Measurements from ENCODE around the gene PCDHGB5.
A peak's percentile ranks its signal among the peaks of the same experiment; 100 is the strongest.
"Not testable (repeated sequence)": the region's sequence is repeated elsewhere in the genome, so short reads cannot be mapped to it uniquely, and the experiment has no call there.

PCDHGB5 gene

GRCh38 chr5:141412854-141413539 is 15.2 kb downstream of the PCDHGB5 start, which contains the start of gene PCDHGA10:
TSS of gene PCDHGA10 (plus strand) at chr5:141412987. CDS start at chr5:141413176, 189 bp downstream.
- peak; percentile 66 for DNase-seq

- no peak for DNase-seq
Observed at GRCh38 chr5:141413540-141414069, 15.9 kb downstream of the PCDHGB5 start.

GRCh38 chr5:141414548-141415274 is 17.0 kb downstream of the PCDHGB5 start:
- DNase-seq: not testable (repeated sequence)

- DNase-seq: not testable (repeated sequence)
Observed at GRCh38 chr5:141415275-141415618, 17.5 kb downstream of the PCDHGB5 start.

DNA sequence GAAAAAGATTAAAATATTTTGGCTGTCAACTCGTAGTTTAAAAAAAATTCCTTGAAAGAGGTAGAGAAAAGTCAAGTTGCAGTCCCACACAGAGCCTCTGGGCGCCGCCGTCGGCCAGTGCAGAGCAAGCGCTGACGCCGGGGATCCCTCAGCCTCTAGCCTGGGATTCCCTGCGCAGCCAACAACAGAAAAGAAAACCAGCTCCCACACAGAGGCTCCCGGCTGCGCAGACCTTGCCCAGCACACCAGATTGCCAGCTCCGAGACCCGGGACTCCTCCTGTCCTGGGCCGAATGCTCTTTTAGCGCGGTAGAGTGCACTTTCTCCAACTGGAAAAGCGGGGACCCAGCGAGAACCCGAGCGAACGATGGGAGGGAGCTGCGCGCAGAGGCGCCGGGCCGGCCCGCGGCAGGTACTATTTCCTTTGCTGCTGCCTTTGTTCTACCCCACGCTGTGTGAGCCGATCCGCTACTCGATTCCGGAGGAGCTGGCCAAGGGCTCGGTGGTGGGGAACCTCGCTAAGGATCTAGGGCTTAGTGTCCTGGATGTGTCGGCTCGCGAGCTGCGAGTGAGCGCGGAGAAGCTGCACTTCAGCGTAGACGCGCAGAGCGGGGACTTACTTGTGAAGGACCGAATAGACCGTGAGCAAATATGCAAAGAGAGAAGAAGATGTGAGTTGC is 19.9 kb downstream of the PCDHGB5 start, which contains the start of gene PCDHGB7:
TSS of gene PCDHGB7 (plus strand) at position 184 of the 679 bp plus-strand sequence. CDS start at position 367, 183 bp downstream.
- DNase-seq: peak; percentile 49

- no peak for DNase-seq
Observed at GRCh38 chr5:141419074-141419880, 21.5 kb downstream of the PCDHGB5 start.

- peak; percentile 44 for DNase-seq
Observed at GRCh38 chr5:141420855-141421488, 23.2 kb downstream of the PCDHGB5 start, which contains the start of gene PCDHGA11. TSS of gene PCDHGA11 (plus strand) at chr5:141421051. CDS start at chr5:141421228, 177 bp downstream.

GRCh38 chr5:141421489-141421855 is 23.7 kb downstream of the PCDHGB5 start:
- DNase-seq: no peak

DNA sequence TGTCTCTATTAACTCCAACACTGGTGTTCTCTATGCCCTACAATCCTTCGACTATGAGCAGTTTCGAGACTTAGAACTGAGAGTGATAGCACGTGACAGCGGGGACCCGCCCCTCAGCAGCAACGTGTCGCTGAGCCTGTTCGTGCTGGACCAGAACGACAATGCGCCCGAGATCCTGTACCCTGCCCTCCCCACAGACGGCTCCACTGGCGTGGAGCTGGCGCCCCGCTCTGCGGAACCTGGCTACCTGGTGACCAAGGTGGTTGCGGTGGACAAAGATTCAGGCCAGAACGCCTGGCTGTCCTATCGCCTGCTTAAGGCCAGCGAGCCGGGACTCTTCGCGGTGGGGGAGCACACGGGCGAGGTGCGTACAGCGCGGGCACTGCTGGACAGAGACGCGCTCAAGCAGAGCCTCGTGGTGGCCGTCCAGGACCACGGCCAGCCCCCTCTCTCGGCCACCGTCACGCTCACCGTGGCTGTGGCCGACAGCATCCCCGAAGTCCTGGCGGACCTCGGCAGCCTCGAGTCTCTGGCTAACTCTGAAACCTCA is 25.1 kb downstream of the PCDHGB5 start:
- no peak for DNase-seq

DNA sequence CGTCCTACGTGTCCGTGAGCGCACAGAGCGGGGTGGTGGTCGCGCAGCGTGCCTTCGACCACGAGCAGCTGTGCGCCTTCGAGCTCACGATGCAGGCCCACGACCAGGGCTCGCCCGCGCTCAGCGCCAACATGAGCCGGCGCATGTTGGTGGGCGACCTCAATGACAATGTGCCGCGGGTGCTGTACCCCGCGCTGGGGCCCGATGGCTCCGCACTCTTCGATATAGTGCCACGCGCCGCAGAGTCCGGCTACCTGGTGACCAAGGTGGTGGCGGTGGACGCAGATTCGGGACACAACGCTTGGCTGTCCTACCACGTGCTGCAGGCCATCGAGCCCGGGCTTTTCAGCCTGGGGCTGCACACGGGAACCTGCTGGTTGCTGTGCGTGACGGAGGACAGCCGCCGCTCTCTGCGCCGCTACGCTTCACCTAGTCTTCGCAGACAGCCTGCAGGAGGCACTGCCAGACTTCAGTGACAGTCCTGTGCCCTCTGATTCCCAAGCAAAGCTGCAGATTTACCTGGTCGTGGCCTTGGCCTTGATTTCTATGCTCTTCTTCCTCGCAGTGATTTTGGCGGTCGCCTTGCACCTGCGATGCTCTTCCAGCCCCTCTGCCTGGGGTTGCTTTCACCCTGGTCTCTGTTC is 30.2 kb downstream of the PCDHGB5 start:
- DNase-seq: no peak

GRCh38 chr5:141430332-141431113 is 32.8 kb downstream of the PCDHGB5 start, which contains the start of gene PCDHGA12:
TSS of gene PCDHGA12 (plus strand) at chr5:141430507. CDS start at chr5:141430760, 253 bp downstream.
- no peak for DNase-seq

DNA sequence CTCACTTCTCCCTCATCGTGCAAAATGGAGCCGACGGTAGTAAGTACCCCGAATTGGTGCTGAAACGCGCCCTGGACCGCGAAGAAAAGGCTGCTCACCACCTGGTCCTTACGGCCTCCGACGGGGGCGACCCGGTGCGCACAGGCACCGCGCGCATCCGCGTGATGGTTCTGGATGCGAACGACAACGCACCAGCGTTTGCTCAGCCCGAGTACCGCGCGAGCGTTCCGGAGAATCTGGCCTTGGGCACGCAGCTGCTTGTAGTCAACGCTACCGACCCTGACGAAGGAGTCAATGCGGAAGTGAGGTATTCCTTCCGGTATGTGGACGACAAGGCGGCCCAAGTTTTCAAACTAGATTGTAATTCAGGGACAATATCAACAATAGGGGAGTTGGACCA is 33.5 kb downstream of the PCDHGB5 start:
- no peak for DNase-seq

GRCh38 chr5:141432308-141432707 is 34.6 kb downstream of the PCDHGB5 start:
- DNase-seq: not testable (repeated sequence)

DNA sequence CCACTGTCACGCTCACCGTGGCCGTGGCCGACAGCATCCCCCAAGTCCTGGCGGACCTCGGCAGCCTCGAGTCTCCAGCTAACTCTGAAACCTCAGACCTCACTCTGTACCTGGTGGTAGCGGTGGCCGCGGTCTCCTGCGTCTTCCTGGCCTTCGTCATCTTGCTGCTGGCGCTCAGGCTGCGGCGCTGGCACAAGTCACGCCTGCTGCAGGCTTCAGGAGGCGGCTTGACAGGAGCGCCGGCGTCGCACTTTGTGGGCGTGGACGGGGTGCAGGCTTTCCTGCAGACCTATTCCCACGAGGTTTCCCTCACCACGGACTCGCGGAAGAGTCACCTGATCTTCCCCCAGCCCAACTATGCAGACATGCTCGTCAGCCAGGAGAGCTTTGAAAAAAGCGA is 35.0 kb downstream of the PCDHGB5 start:
- not testable (repeated sequence) for DNase-seq

GRCh38 chr5:141434006-141434405 is 36.3 kb downstream of the PCDHGB5 start:
- no peak for DNase-seq

DNA sequence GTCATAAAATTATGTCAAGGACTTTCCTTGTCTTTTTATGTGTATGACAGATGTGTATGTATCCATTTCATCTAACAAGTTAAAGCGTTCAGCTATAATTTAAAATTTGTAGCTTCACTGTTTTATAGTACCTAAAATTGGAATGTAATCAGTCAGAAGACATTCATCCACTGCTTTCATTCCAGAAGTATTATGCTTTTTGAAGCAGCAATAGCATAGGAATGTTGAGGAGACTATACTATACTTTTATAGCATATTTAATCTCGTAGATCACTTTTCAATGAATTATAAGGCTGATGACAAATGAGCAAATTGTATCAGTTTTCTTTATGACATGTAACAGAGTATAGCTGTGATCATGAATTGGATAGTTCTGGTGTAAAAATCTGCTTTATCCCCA is 39.5 kb downstream of the PCDHGB5 start:
- DNase-seq: no peak

- DNase-seq: no peak
Observed at GRCh38 chr5:141439411-141440141, 41.8 kb downstream of the PCDHGB5 start.

DNA sequence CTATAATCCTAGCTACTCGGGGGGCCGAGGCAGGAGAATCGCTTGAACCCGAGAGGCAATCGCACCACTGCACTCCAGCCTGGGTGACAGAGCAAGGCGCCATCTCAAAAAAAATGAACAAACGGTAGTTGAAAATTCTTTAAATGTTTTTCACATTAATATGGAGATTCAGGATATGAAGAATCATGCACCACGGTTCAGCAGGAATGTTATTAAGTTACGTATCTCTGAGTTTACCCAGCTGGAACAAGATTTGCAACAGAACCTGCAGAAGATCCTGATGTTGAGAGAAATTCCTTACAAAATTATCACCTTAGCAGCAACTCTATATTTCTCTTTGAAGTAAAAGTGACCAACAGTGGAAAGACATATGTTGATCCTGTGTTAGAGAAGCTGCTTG is 42.6 kb downstream of the PCDHGB5 start:
- DNase-seq: no peak

DNA sequence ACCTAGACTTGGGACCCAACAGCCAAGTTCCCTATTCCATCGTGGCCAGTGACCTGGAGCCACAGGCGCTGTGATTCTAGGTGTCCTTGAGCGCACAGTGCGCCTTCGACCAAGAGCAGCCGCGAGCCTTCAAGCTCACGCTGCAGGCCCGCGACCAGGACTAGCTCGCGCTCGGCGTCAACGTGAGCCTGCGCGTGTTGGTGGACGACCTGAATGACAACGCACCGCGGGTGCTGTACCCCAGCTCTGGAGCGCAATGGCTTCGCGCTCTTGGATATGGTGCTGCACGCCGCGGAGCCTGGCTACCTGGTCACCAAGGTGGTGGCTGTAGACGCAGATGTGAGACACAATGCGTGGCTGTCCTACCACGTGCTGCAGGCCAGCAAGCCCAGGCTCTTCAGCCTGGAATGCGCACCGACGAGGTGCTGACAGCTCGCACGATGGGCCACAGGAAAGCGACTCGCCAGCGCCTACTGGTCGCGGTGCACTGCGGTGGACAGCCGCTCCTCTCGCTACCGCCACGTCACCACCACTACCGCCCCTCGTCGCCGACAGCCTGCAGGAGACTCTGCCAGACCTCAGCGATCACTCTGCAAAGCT is 43.9 kb downstream of the PCDHGB5 start:
- DNase-seq: no peak
